B cell (primary cell): ENCODE measurements around the gene ANKRD11. TPM values are rescaled to one million over a fixed set of nuclear protein-coding genes. Genes with fewer than 3 reads are reported as not detected.

Source experiments
- ATAC-seq: fragments of 200-7000 bp; cut with Tn5 transposase; one replicate; pipeline ENCODE4 v1.10.0; 2021; ENCODE audit warnings: low read depth, mild to moderate bottlenecking, moderate number of reproducible peaks, moderate library complexity
- CTCF ChIA-PET: fragments of 350-600 bp; sonication (Branson Sonifier 250); formaldehyde crosslinking; loops from one replicate; lab custom pipeline; 2021; ENCODE audit warnings: antibody characterized with exemption, inconsistent platforms; lab: Charles Lee
- POLR2A ChIA-PET: fragments of 350-600 bp; sonication (Branson Sonifier 250); formaldehyde crosslinking; loops from one replicate; lab custom pipeline; 2021; ENCODE audit warnings: antibody characterized with exemption; lab: Charles Lee
- DNase-seq: peaks from one replicate; pipeline ENCODE4 v3.0.0; 2013
- H2AFZ ChIP-seq: 2 replicates; pipeline ENCODE4 v1.6.1; 2012; ENCODE audit warnings: mild to moderate bottlenecking, low read depth, low read length; ENCODE audit not compliant: insufficient read depth, poor library complexity, severe bottlenecking
- H3K27ac ChIP-seq, 2 donors: 1 replicate in 1 of 2; 2 replicates in 1 of 2; pipeline ENCODE4 v1.5.1; 2012 to 2013; ENCODE audit warnings: low read length in 2 of 2, mild to moderate bottlenecking in 2 of 2, moderate library complexity in 1 of 2
- H3K27me3 ChIP-seq, 4 experiments: fragments of 200-600 bp in 1 of 4; sonication (generic) in 1 of 4; replicated peaks in 1 of 4; 1 replicate in 2 of 4; 2 replicates in 2 of 4; pipeline versions ENCODE4 v1.6.1 to v1.7.0; 2013 to 2016; ENCODE audit warnings: low read length in 3 of 4, mild to moderate bottlenecking in 2 of 4, mixed read lengths in 1 of 4, moderate library complexity in 1 of 4; ENCODE audit not compliant: insufficient read depth in 4 of 4, control insufficient read depth in 3 of 4; ENCODE audit errors: control extremely low read depth in 1 of 4
- H3K36me3 ChIP-seq, 2 experiments: replicated peaks in 1 of 2; 1 replicate in 1 of 2; 2 replicates in 1 of 2; pipeline versions ENCODE4 v1.6.1 to v1.7.1; 2013; ENCODE audit warnings: low read length in 1 of 2; ENCODE audit not compliant: insufficient read depth in 2 of 2, control insufficient read depth in 1 of 2; ENCODE audit errors: control extremely low read depth in 1 of 2, extremely low read depth in 1 of 2
- H3K4me1 ChIP-seq, 2 donors: fragments of 200-600 bp in 1 of 2; sonication (generic) in 1 of 2; 1 replicate in 1 of 2; 2 replicates in 1 of 2; pipeline versions ENCODE4 v1.5.1 to v1.6.1; 2013 to 2017; ENCODE audit warnings: low read length in 2 of 2; ENCODE audit not compliant: control insufficient read depth in 2 of 2, insufficient read depth in 2 of 2
- H3K4me2 ChIP-seq: replicated peaks from 2 replicates; pipeline ENCODE3; 2012; ENCODE audit warnings: mild to moderate bottlenecking, low read depth, low read length; ENCODE audit not compliant: poor library complexity, severe bottlenecking
- H3K4me3 ChIP-seq, 5 experiments: fragments of 200-600 bp in 1 of 5; sonication (generic) in 1 of 5; 1 replicate in 3 of 5; 2 replicates in 2 of 5; pipeline versions ENCODE4 v1.5.1 to v1.7.0; 2011 to 2016; ENCODE audit warnings: low read length in 4 of 5, mild to moderate bottlenecking in 4 of 5, low read depth in 2 of 5, control low read depth in 1 of 5, moderate library complexity in 1 of 5; ENCODE audit not compliant: insufficient read depth in 1 of 5; ENCODE audit errors: control extremely low read depth in 1 of 5, extremely low read depth in 1 of 5
- H3K79me2 ChIP-seq: fragments of 200-600 bp; sonication (generic); one replicate; pipeline ENCODE4 v1.6.0; 2016; ENCODE audit warnings: low read length; ENCODE audit not compliant: control insufficient read depth, insufficient read depth
- H3K9ac ChIP-seq: fragments of 200-600 bp; sonication (generic); 2 replicates; pipeline ENCODE4 v1.6.1; 2017; ENCODE audit warnings: mild to moderate bottlenecking, low read length, moderate library complexity
- H3K9me3 ChIP-seq, 3 donors: one replicate each; pipeline versions ENCODE4 v1.6.1 to v1.7.1; 2013; ENCODE audit warnings: low read length in 2 of 3; ENCODE audit not compliant: control insufficient read depth in 2 of 3, insufficient read depth in 1 of 3; ENCODE audit errors: control extremely low read depth in 1 of 3
- H4K20me1 ChIP-seq: 2 replicates; pipeline ENCODE4 v1.6.0; 2012; ENCODE audit warnings: mild to moderate bottlenecking, low read length; ENCODE audit not compliant: insufficient read depth, control insufficient read depth, poor library complexity, severe bottlenecking
- H3K27ac Mint-ChIP-seq: one replicate; pipeline ENCODE4 v1.8.0; 2021; ENCODE audit warnings: mixed read lengths
- H3K27me3 Mint-ChIP-seq: one replicate; pipeline ENCODE4 v1.8.0; 2021; ENCODE audit warnings: mixed read lengths
- H3K4me1 Mint-ChIP-seq: one replicate; pipeline ENCODE4 v1.8.0; 2021; ENCODE audit warnings: mixed read lengths
- H3K4me3 Mint-ChIP-seq: one replicate; pipeline ENCODE4 v1.8.0; 2021; ENCODE audit warnings: mixed read lengths
- H3K9me3 Mint-ChIP-seq: one replicate; pipeline ENCODE4 v1.8.0; 2022; ENCODE audit warnings: mixed read lengths; ENCODE audit not compliant: insufficient read depth
- EZH2 ChIP-seq: IDR thresholded peaks from 2 replicates; pipeline ENCODE4 v1.6.1; 2012; ENCODE audit warnings: borderline replicate concordance, low read depth, mild to moderate bottlenecking, moderate library complexity, low read length; ENCODE audit not compliant: insufficient read depth, poor library complexity, severe bottlenecking
- WGBS: methylation state at CpG from one replicate; pipeline ENCODE4 v1.1.5; 2013; ENCODE audit warnings: missing lambda C conversion rate; ENCODE audit not compliant: insufficient coverage; 5-methylcytosine and 5-hydroxymethylcytosine counted together
- intact Hi-C: fragments of 100-400 bp; cut with micrococcal nuclease; formaldehyde crosslinking; loops from one replicate; pipeline ENCODE4 v1.10.0; 2022
- polyA plus RNA-seq: library from polyadenylated mRNA; depleted of rRNA; stranded (reverse); fragments of >200 nt; gene quantifications from 2 replicates; pipeline ENCODE4 v1.2.3, GENCODE V29; 2012
- total RNA-seq, 2 donors: library from RNA; stranded (reverse); fragments of 120-200 nt in 1 of 2; gene quantifications; 1 replicate in 1 of 2; 2 replicates in 1 of 2; pipeline versions ENCODE4 v1.2.3 to v1.2.4, GENCODE V29; 2013 to 2022
- TF ChIP-seq, protein P1 (sequence below): fragments of 200-600 bp; IDR thresholded peaks from one replicate; pipeline ENCODE4 v1.8.0; 2022; ENCODE audit warnings: antibody characterized with exemption, mild to moderate bottlenecking

The ANKRD11 gene
- total and polyA plus RNA-seq, 2 donors (not counting 1 experiment from before 2014, with no cell fraction given): 67.9 to 314 TPM

DNA sequence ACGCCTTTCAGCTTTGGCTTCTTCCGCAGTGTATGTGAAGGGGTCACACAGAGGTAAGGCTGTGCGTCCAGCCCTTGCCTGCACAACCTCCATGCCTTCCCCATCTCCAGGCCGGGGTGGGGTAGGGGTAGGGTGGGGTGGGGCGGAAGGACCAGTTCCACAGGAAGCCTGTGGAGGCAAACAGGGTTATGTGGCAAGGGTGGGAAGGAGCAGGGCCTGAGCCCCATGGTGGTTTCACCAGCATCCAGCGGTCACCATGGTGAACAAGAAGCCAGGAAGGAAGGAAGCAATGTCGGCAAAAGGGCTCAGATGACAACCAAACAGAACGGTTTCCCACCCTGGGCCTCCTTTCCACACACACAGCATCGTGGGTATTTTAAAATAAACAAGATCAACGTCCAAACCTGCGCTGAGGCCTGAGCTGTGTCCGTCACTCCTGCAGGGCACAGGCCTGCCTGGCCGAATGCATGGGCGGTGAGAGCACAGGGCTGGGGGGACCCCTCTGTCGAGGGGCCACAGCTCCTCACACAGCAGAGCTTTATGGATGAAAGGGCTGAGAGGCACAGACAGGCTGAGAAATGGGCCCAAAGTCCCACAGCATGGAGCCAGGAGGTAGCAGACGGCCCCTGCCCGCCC, 192.3 kb downstream of the ANKRD11 start:
- CTCF ChIA-PET: interaction anchor here (0.7 kb wide), 1 partner anchor 259 kb away, joined by 3 read pairs; no protein-coding TSS in a partner anchor
- Histone ChIP-seq H3K79me2 (peaks cover 100% of the 10 kb centered on the region), H3K9ac (no peak overlapping the region), H3K27ac (no peak overlapping the region), H3K9me3 (no peaks in the 10 kb centered on the region), H3K4me2 (no peak overlapping the region), H2AFZ (no peak overlapping the region), H3K4me1 (peaks cover 0 to under 1% of the 10 kb centered on the region in 2 donors), H3K36me3 (peaks cover 0 to 34% of the 10 kb centered on the region in 2 experiments), H3K27me3 (no peaks in the 10 kb centered on the region), H4K20me1 (peaks cover 100% of the 10 kb centered on the region), H3K4me3 (no peak overlapping the region)
- ATAC-seq: no peak
- no peaks in the 10 kb centered on the region for H3K27me3 Mint-ChIP-seq
- TF ChIP-seq, protein P1, sequence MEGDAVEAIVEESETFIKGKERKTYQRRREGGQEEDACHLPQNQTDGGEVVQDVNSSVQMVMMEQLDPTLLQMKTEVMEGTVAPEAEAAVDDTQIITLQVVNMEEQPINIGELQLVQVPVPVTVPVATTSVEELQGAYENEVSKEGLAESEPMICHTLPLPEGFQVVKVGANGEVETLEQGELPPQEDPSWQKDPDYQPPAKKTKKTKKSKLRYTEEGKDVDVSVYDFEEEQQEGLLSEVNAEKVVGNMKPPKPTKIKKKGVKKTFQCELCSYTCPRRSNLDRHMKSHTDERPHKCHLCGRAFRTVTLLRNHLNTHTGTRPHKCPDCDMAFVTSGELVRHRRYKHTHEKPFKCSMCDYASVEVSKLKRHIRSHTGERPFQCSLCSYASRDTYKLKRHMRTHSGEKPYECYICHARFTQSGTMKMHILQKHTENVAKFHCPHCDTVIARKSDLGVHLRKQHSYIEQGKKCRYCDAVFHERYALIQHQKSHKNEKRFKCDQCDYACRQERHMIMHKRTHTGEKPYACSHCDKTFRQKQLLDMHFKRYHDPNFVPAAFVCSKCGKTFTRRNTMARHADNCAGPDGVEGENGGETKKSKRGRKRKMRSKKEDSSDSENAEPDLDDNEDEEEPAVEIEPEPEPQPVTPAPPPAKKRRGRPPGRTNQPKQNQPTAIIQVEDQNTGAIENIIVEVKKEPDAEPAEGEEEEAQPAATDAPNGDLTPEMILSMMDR: no peak
- TF ChIP-seq EZH2: no peak
- POLR2A ChIA-PET: no interaction called here
- H3K27ac Mint-ChIP-seq: no peak overlapping the region
- peaks cover 14% of the 10 kb centered on the region for H3K4me1 Mint-ChIP-seq
- H3K9me3 Mint-ChIP-seq: no peaks in the 10 kb centered on the region
- DNase-seq: no peak
- no peak overlapping the region for H3K4me3 Mint-ChIP-seq
- intact Hi-C loops: no loop called here
- whole genome bisulfite sequencing: 58% methylated on average over 13 of the region's 17 CpGs

DNA sequence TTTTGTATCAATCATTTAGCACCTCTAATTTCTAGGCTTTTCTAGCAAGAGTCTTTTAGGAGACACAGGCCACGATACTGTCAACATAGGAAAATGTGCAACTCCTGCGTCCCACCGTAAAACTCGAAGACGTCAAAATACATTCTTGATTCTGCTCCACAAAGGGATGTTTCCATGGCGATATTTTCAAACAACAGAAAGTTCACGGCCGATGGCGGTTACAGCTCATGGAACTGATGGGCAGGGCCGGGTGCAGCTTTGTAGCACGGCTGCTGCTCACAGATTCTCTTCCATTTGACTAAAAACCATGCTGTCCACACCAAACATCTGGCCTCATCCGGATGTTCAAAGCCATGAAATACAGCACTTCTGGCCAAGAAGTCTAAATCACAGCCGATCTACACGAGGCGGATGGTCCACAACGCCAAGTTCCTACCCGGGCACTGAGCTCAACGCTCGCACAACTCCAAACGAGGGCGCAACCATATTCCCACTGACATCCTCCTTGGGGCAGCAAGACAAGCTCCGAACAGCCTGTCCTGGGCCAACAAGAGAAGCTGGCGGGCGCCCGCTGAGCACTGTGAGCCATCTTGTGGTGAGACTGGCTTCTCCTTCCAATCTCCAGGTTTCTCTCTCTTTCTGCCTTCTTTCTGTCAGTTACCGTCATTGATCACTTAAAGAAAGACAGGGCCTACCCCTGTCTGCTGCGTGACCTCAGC, 193.0 kb downstream of the ANKRD11 start:
- Mint-ChIP-seq H3K27ac (no peak overlapping the region), H3K4me3 (no peak overlapping the region), H3K9me3 (no peaks in the 10 kb centered on the region), H3K27me3 (no peaks in the 10 kb centered on the region), H3K4me1 (peaks cover 11% of the 10 kb centered on the region)
- 96% methylated on average over 25 of the region's 27 CpGs for WGBS
- H3K36me3 ChIP-seq: peaks cover 0 to 32% of the 10 kb centered on the region in 2 experiments
- no peaks in the 10 kb centered on the region for H3K27me3 ChIP-seq
- no peak for DNase-seq
- no peak for ATAC-seq
- intact Hi-C loops: no loop called here
- H4K20me1 ChIP-seq: peaks cover 100% of the 10 kb centered on the region
- no peak overlapping the region for H3K4me3 ChIP-seq
- no peaks in the 10 kb centered on the region for H3K4me1 ChIP-seq
- ChIA-PET CTCF (interaction anchor here (0.7 to 1.2 kb wide), 2 partner anchors 14 to 260 kb away, joined by 3 read pairs; no protein-coding TSS in a partner anchor), POLR2A (no interaction called here)
- H3K79me2 ChIP-seq: peaks cover 99% of the 10 kb centered on the region
- no peak overlapping the region for H3K4me2 ChIP-seq
- no peak overlapping the region for H3K27ac ChIP-seq
- TF ChIP-seq, protein P1: no peak
- no peak for TF ChIP-seq EZH2
- H2AFZ ChIP-seq: no peak overlapping the region
- no peaks in the 10 kb centered on the region for H3K9me3 ChIP-seq
- H3K9ac ChIP-seq: no peak overlapping the region
